Prostate gland (tissue), 2 donors: ENCODE results near the gene ENPP6.

ENCODE experiments used
- POLR2A ChIP-seq: fragments of 450-650 bp; IDR thresholded peaks from one replicate; pipeline ENCODE4 v1.6.1; 2016; ENCODE audit warnings: antibody characterized with exemption, mild to moderate bottlenecking
- POLR2AphosphoS5 ChIP-seq: sonication (generic); formaldehyde crosslinking; IDR thresholded peaks from one replicate; pipeline ENCODE4 v1.6.1; 2017; ENCODE audit warnings: antibody characterized with exemption
- TF ChIP-seq, protein P1 (sequence below), 4 experiments: fragments of 200-600 bp in 2 of 4; fragments of 450-650 bp in 2 of 4; sonication (generic) in 2 of 4; IDR thresholded peaks; 1 replicate in 3 of 4; 2 replicates in 1 of 4; pipeline ENCODE4 v1.5.1; 2016 to 2019; ENCODE audit warnings: antibody characterized with exemption in 4 of 4, mild to moderate bottlenecking in 2 of 4, moderate library complexity in 2 of 4

- TF ChIP-seq, protein P1, sequence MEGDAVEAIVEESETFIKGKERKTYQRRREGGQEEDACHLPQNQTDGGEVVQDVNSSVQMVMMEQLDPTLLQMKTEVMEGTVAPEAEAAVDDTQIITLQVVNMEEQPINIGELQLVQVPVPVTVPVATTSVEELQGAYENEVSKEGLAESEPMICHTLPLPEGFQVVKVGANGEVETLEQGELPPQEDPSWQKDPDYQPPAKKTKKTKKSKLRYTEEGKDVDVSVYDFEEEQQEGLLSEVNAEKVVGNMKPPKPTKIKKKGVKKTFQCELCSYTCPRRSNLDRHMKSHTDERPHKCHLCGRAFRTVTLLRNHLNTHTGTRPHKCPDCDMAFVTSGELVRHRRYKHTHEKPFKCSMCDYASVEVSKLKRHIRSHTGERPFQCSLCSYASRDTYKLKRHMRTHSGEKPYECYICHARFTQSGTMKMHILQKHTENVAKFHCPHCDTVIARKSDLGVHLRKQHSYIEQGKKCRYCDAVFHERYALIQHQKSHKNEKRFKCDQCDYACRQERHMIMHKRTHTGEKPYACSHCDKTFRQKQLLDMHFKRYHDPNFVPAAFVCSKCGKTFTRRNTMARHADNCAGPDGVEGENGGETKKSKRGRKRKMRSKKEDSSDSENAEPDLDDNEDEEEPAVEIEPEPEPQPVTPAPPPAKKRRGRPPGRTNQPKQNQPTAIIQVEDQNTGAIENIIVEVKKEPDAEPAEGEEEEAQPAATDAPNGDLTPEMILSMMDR (IDR thresholded peaks at IDR 0.05) = no peak
- no peak for TF ChIP-seq POLR2A
- no peak for TF ChIP-seq POLR2AphosphoS5
Observed at GRCh38 chr4:184096561-184097240, 121.0 kb downstream of the ENPP6 start.
